ENCODE data around the gene TIGD7.

TIGD7 gene

DNA sequence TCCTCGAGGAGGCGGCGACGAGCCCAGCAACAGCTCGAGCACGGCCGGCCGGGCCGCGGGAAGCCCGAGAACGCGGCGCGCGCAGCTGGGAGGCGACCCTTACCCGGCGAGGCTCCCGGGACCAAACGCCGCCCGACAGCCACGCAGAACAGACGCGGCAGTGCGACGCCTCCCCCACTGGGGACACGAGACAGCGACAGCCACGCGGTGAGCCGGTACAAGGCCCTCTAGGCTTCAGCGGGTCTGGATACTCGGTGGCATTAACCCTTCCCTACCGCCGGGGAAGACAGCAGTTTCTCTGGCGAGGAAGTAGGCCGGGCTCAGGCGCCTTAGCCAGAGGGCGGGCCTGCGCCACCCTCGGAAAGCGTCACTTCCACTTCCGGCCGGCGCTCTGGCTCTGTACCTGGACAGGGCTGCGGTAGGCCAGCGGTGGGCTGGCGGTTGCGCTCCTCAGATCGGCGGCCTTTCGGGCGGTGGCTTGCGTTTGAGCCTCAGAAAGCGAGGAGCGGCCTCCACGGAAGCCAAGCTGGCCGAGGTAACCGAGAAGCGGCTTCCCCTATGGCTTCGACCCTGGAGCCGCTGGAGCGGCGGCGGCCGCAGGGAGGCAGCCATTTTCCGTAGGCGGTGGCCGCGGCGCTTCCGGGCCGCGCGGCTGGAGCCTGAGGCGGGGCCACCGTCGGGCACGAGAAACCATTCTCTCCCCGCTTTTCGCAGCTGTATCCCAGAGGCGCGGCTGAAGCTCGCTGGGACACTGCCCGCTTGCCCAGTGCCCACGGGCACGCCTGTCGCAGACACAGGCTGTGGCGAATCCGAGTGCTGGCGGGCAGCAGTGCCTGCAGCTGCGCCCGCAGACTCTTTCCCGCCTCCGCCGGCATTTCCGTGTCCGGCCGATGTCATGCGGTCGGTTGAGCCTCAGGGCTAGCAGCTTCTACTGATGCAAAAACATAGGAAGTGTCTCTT, at the start of gene TIGD7, which contains the start of gene ZNF75A:
TIGD7 (minus strand) TSS at position 322 of the 960 bp plus-strand sequence. CDS start 4,816 bp downstream, outside the sequence.
ZNF75A (plus strand) TSS at position 389 of the 960 bp plus-strand sequence. CDS start 2,932 bp downstream, outside the sequence.
- peak; percentile 71 for FAIRE-seq

GRCh38 chr16:3349175-3349574, 43.9 kb upstream of the TIGD7 start:
- FAIRE-seq, result no peak

DNA sequence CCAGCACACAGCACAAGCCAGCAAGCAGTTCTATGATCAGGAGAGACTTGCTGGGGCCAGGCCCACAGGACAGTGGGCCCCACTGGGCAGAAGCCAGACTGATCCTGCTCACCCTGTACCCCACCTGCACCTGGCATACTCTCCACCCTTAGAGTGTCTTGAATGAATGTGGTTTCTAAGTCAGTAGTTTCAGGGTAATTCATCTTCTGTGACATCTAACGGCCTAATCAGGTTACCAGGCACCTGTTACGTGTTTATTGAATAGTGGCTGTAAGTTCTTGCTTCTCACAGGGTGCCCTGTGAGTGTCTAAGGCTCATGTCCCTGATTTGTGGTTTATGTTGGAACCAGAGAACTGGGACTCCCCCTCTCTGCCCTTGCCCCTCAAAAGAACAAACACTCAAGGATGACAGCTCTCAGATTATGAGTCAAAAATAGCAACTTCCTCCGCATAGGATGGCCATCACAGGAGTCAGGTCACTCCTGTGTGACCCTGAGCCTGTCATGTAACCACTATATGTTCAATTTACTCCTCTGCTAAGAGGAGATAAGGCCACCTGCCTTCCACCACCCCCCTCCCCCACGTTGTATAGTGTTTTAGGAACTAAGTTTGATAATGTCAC, 43.4 kb upstream of the TIGD7 start:
- no peak for FAIRE-seq

- FAIRE-seq, result no peak
Observed at GRCh38 chr16:3347586-3347985, 42.4 kb upstream of the TIGD7 start.

- FAIRE-seq, result no peak
Observed at GRCh38 chr16:3346041-3346440, 40.8 kb upstream of the TIGD7 start.

GRCh38 chr16:3328643-3329042, 23.4 kb upstream of the TIGD7 start:
- FAIRE-seq, result no peak

GRCh38 chr16:3328104-3328503, 22.9 kb upstream of the TIGD7 start:
- FAIRE-seq, result no peak

DNA sequence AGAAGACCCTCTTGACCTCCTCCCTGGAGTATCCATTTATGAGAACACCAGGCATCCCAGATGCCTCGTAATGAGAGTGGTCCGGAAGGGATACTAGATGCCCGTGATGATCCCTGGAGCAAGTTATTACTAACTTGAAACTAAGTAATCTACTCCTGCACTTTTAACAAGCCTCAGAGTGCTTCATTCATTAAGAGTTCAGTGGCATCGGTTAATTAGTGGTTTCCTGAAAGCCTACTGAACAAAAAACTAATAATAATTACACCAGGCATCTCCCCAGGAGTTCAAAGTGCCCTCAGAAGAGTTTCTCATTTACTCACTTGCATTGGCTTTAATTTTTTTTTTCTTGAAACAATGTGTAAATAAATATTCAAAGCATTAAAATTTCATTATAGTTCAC, 22.3 kb upstream of the TIGD7 start:
- no peak for FAIRE-seq

- FAIRE-seq, result no peak
Observed at GRCh38 chr16:3321816-3322215, 16.6 kb upstream of the TIGD7 start.

DNA sequence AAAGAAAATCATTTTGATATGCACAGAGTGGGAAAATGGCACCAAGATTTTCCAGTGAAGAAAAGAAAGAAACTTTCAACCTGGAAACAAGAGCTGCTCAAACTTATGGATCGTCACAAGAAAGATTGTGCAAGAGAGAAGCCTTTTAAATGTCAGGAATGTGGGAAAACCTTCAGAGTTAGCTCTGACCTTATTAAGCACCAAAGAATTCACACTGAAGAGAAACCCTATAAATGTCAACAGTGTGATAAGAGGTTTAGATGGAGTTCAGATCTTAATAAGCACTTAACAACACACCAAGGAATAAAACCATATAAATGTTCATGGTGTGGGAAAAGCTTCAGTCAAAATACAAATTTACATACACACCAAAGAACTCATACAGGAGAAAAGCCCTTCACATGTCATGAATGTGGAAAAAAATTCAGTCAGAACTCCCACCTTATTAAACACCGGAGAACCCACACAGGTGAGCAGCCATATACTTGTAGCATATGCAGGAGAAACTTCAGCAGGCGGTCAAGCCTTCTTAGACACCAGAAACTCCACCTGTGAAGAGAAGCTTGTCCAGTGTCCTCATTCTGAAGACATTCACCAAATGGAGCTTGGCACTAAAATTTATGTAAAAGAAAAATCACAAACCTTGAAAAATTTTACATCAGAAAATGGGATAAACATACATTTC, 12.2 kb upstream of the TIGD7 start:
- FAIRE-seq, result no peak

- no peak for FAIRE-seq
Observed at GRCh38 chr16:3311496-3311895, 6.3 kb upstream of the TIGD7 start.

DNA sequence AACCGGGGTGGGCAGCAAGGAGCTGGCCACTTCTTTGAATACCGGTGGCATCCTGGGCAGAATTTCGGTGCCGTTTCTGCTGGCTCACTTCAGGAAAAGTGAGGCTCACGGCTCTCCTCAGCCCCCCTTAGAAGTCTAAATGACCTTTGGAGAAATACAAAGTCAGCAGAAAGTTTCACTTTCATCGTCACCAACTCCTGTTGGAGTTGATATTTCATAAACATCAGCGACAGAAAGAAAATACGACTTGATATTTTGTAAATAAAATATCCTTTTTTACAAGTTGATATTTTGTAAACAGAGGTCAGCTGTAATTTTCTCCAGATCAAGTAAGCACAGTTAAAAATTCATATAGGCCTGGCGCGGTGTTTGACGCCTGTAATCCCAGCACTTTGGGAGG, 848 bp upstream of the TIGD7 start:
- FAIRE-seq, result no peak

- FAIRE-seq, result no peak
Observed at GRCh38 chr16:3304370-3304769, 860 bp downstream of the TIGD7 start.

DNA sequence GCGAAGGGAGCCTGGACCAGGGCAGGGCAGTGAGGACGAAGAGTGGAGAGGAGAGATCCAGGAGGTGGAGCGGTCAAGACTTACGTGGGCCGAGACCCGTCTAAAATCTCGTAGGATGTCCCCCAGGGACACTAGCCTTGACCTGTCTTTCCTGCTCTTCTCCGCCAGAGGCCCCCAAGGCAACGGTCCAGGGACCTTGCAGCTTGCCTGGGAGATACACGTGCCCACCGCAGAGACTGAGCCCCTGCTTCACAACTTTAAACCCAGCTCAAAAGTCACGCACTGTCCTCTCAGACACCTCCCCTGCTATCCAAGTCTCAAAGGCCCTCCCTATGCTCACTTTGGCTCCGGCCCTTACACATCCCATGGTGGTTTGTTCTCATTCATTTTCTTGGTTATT, 9.4 kb downstream of the TIGD7 start:
- no peak for FAIRE-seq

DNA sequence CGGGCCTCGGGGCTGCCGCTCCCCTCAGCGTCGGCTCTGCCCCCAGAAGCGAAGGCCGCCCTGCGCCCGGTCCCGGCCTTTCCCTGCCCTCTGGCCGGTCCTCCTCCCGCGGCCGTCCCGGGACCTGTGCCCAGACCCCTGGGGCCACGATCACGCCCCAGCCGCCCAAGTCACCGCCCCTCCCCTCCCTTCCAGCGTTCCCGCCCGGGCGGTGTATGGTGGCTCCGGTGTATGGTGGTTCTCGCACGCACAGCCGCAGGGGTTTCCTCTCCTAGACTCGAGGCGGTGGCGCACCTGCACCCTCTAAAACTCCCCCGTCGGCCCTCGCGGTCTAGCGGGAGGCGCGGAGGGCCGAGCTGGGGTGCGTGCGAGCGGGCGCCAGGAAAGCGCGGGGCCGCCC, 10.0 kb downstream of the TIGD7 start:
- no peak for FAIRE-seq

DNA sequence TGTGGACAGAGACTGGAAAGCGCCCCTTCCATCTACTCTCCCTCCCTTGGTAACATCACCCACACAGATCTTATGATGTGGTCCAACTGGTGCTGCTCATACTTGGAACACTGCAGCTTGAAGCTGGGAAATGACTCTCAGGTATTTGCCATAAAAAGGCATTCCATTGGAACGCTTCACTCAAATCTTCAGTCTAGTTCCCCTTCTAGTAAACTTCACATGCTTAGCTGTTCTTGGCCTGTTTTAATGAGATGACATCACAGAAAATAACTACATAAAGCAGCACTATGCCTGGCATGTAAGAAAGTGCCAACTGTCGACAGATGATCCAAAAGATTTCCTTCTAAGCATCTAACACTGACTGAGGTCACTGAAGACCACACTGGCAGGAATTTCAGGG, 12.6 kb downstream of the TIGD7 start:
- no peak for FAIRE-seq

GRCh38 chr16:3289998-3290673, 15.1 kb downstream of the TIGD7 start:
- no peak for FAIRE-seq

DNA sequence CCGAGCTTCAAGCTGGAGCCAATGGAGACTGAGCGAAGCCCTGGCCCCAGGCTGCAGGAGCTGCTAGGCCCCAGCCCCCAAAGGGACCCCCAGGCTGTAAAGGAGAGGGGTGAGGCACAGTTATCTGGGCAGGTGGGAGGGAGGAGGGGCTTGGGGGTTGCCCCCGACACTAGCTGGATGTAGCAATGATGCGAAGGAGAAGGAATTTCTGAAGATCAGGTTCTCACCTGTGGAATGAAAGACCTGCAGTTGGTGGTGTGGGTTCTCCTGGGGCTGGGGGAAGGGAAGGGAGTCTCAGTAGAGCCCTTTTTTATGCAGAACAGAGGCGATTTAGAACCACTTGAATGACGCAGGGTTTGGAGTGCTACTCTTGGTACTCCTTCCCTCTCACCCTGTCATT, 20.1 kb downstream of the TIGD7 start:
- FAIRE-seq, result no peak

DNA sequence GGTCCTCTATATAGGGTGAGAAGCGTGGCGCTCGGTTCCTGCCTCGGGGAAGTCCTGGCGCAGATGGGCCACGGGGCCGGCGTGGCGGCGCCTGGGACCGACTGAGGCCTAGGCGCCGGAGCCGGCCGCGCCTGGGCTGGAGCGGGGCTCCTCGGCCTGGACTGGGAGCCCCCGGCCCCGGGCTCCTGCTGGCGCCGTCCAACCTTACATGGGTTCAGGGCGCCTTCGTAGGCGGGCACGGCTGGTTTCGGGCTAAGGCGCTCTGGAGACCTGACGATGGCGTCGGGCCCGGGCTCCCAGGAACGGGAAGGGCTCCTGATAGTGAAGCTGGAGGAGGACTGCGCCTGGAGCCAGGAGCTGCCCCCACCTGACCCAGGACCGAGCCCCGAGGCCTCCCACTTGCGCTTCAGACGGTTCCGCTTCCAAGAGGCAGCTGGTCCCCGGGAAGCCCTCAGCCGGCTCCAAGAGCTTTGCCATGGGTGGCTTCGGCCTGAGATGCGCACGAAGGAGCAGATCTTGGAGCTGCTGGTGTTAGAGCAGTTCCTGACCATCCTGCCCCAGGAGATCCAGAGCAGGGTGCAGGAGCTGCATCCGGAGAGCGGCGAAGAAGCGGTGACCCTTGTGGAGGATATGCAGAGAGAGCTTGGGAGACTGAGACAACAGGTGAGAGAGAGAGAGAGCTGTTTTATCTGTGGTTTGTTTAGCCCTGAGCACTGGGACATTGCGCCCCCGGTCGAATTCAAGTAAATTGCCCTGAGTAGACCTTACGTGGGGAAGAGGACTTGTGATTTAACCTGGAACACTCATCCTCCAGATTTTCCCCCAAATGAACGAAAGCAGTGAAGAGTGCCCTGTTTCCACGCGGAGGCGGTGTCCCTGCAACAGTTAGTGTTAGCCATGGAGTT, 21.4 kb downstream of the TIGD7 start:
- no peak for FAIRE-seq

- peak; percentile 97 for FAIRE-seq
Observed at GRCh38 chr16:3282730-3283542, 22.3 kb downstream of the TIGD7 start, which contains the start of gene ZNF263. Gene ZNF263, plus strand, starts transcription at chr16:3283491. Its CDS starts 328 bp downstream, at chr16:3283819.

All from G401.6 (cell line).